GM18508 (cell line): ENCODE results near the gene B3GNT5.
"Not testable (repeated sequence)": the region's sequence is repeated elsewhere in the genome, so short reads cannot be mapped to it uniquely, and the experiment has no call there.

ENCODE experiments used
- ATAC-seq: cut with Tn5 transposase; IDR thresholded peaks from one replicate; pipeline ENCODE4 v1.9.1; 2021; ENCODE audit warnings: moderate number of reproducible peaks; ENCODE audit not compliant: insufficient read depth, unreplicated experiment

B3GNT5 gene

GRCh38 chr3:183229178-183229577 lies 23.9 kb upstream of the B3GNT5 start:
- ATAC-seq = no peak

GRCh38 chr3:183230251-183230650 lies 22.8 kb upstream of the B3GNT5 start:
- not testable (repeated sequence) for ATAC-seq

- ATAC-seq = no peak
Observed at GRCh38 chr3:183230826-183231225, 22.2 kb upstream of the B3GNT5 start.

- no peak for ATAC-seq
Observed at GRCh38 chr3:183233966-183234365, 19.1 kb upstream of the B3GNT5 start.

GRCh38 chr3:183239046-183239445 lies 14.0 kb upstream of the B3GNT5 start:
- no peak for ATAC-seq

- ATAC-seq = no peak
Observed at GRCh38 chr3:183242431-183242830, 10.6 kb upstream of the B3GNT5 start.

DNA sequence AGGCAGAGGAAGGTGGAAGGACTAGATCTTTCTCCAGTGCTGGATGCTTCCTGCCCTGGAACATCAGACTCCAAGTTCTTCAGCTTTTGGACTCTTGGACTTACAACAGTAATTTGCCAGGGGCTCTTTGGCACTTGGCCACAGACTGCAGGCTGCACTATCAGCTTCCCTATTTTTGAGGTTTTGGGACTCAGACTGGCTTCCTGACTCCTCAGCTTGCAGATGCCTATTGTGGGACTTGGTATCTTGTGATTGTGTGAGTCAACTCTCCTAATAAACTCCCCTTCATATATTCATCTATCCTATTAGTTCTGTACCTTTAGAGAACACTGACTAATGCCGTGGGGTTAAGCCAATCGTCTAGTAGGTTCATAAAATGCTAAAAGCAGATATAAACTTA lies 8.8 kb upstream of the B3GNT5 start:
- no peak for ATAC-seq

DNA sequence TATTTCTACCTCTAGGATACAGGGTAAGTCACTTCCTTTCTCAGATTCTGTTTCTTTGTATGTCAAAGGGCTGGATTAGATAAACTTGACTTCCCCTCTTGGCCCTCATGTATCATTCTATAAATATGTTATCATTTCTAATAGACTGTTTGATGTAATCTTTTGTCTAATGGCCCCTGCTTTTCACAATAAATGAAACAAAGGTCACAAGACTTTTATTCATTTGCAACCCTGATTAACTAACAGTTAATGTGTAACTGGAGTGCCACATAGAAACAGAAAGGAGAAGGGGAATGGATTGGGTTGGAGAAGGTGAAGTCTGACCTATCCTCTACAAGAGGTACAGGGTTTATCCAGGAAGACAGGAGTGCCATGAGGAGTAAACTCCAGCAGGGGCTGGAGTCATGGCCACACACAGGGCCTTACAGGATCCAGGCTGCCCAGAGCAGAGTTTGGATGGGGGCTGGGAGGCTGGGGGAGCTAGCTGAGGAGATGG lies 8.0 kb upstream of the B3GNT5 start:
- ATAC-seq = no peak

GRCh38 chr3:183247011-183247589 lies 6.0 kb upstream of the B3GNT5 start:
- ATAC-seq = no peak

DNA sequence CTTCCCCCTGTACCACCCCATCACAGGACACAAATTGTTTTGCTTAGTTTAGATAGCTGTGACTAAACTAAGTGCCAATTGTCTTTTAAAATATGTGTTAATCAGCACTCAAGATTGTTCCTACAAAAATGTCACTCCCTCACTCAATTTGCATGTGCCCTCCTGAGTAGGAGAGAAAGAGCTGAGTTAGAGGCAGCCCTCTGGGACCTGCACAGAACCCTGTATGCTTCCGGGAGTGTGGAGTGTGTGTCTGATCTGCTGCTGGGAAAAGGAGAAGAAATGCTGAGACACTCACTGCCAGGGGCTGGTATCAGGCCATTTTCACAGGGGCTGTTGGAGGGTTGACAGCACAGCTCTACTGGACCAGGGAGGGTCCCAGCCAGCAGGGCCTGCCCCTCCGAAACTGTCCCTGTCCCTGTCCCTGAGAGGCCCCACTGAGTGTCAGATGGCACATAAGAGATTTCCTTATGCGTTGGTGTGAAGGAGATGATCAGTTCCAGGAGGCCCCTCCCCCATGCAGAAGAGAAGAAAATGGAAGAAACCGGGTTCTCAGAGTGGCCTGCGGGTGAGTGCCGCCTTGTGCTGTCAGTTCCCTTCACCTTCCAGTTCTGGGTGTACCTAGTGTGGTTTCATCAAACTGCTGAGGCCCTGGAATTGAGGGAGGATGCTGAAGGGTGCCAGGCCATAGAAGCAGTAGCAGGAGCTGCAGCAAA lies 3.9 kb upstream of the B3GNT5 start:
- ATAC-seq = no peak

GRCh38 chr3:183252118-183252782 lies 803 bp upstream of the B3GNT5 start:
- ATAC-seq = no peak

DNA sequence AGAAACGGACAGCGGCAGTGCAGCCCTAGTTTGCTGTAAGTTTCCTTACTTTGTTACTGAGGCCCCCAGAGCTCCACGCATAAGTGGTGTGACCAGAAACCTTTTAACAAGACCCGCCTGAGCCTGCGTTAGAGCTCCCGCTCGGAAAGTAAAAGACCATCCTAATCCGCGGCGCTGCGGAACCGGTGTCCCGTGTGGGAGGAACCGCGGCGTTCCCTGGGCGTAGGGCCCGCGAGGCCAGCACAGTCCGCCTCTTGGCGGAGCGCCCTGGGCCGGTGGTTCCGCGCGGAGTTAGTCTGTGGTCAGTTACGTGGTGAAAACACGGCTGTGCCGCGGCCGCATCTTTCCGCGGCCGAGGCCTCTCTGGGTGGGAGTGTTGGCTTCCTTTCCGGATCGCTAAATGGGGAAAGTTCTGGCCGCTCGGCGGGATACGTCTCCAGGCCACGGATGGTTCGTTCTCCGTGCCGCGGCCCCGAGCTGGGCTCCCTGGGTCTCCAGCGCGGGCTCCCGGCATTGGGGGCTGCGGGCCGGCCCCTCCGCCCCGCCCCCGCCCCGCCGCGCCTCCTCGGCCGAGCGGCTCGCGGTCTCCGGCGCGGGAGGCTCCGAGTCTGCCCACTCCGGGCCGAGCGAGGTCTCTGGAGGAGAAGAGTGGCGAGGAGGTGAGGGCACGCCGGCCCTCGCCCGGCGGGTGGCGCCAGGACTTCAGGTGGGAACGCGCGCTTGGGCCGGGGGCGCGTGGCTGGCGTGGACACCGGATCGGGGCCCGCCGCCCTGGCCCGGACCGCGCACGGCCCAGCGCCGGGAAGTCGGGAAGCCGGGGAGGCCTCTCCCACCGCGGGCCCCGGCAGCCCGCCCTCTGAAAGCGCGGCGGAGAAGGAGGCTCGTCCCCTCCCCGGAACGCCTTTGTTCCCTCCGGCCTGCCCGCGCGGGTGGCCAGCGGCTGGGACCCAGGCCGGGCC lies 754 bp downstream of the B3GNT5 start:
- ATAC-seq = no peak

DNA sequence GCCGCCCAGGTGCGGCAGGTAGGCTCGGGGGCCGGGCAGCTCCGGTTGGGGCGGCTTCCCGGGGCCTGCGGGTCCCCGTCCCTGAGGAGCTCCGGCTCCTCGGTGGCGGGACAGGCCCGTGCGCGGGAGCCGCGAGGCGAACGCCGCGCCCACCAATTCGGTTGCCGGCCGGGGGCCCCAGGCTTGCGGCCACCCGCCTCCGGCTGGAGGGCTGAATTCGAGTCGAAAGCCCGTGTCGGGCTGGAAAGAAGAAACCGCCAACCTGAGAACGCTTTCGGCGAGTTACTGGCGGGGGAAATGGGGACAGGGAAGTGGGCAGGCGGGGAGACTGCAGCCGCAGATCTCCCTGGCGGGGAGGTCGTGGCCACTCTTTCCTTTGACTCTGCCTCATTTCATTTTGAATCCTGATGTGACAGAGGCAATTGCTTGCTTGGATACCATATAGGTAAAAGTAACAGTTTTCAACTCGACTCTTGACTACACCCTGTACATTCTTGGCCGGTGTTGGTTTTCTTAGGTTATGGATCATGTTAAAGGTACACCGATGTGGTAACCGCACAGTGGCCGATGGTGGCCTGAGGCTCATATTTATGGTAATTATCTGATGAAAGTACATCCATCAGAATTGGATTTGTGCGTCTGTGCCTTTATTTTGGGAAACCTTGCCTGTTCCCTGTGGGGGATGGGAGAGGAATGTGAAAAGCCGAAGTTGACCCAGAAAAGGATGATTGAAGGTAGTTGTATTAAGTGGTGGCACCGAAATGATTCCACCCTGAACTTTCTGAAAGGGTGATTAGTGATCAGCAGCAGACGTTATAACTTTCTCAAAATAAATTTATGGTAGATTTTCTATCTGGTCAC lies 1.7 kb downstream of the B3GNT5 start:
- no peak for ATAC-seq

GRCh38 chr3:183255348-183255730 lies 2.3 kb downstream of the B3GNT5 start:
- ATAC-seq = no peak

DNA sequence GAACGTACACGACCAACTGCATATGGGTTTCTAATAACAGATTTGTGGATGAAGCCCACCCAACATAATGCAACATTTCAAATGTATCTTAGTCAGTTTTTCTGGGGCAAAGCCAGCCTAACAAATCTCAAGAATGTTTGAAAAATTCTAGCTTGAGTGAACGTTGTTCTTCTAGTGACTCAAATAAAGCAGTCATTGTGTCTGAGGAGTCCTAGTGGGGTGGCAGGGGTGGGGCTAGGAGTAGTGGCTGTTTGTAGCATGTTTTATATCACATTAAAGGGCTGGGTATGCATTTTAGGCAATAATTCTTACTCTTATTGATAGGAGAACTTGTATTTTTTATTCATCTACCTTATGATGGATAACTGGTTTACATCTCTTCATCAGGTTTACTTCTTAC lies 6.0 kb downstream of the B3GNT5 start:
- no peak for ATAC-seq

GRCh38 chr3:183259621-183260020 lies 6.6 kb downstream of the B3GNT5 start:
- ATAC-seq = no peak

GRCh38 chr3:183260167-183260904 lies 7.3 kb downstream of the B3GNT5 start:
- no peak for ATAC-seq

DNA sequence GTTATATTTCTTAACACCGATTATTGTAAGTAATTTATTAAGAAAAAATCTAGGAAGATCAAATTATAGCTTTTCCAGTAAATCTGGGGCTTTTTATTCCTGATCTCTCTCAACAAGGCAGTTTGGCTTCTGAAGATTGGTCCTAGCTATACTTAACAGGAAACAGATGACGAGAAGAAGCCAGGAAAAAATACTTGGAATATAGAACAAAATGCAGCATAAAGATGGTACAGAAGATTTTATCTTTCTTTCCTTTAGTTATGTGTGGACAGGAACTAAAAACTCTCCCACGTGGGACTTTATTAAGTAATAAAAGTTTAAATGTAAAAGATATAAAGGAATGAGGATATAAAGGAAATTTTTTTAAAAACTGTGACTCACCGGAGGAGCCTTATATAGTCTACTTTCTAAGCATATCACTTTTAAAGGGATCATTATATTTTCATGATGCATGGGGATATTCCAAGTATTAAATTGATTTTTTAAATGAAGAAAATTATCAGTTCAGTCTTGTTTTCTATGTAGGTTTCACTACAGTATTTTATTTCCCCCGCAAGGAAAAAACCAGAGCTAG lies 8.2 kb downstream of the B3GNT5 start:
- ATAC-seq = no peak
